ENCODE measurements around the gene AVEN.
"Not testable (repeated sequence)": the region's sequence is repeated elsewhere in the genome, so short reads cannot be mapped to it uniquely, and the experiment has no call there.

The AVEN gene

DNA sequence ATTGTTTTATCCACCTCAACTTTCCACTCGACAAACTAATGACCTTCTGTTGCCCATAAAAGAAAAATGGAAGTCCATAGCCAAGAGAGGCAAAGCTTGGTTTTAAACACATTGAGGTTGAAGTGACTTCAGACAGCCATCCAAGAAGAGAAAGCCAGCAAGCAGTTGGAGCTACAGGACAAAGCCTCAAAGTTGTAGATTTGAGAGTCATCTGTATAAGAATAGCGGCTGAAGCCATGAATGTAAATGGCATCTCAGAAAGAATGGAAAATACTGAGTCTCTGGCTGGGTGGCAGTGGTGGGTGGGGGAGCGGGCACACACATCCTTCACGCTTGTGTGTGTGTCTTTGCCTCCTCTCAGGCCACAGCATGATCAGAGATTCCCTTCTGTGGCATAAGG, 194.8 kb downstream of the AVEN start:
- no peak for DNase-seq

DNA sequence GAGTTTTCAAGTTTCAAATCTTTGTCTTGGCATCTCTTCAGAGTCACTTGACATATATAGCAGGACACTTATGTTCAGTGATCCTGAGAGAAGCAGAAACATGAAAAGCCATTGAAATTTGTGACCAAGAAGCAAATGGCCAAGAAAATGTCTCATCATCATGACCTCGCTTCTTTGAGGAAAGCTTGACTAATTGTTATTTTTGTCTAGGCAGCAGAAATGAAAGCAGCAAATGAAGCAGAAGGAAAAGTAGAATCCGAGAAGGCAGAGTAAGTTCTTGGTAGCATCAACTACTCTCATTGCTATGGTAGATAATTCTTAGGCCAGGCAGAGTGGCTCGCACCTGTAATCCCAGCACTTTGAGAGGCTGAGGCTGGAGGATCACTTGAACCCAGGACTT, 198.4 kb downstream of the AVEN start:
- DNase-seq: no peak

DNA sequence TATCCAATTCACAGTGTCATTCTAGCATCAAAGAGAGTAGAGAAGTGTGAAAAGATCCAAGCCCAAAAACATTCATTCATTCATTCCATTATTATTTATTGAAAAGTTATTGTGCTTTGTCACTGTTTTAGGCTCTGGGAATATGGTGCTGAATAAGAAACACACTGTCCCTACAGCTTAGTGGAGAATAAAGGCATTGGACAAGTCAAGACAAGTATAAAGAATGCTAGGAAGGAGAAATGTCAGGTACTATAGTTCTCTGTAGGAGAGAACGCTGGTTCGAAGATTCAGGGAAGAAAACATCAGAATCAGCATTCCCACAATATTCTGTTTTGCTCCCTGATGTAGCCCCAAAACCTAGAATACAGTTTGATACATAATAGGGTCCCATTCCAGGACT, 199.5 kb downstream of the AVEN start:
- DNase-seq: no peak

DNA sequence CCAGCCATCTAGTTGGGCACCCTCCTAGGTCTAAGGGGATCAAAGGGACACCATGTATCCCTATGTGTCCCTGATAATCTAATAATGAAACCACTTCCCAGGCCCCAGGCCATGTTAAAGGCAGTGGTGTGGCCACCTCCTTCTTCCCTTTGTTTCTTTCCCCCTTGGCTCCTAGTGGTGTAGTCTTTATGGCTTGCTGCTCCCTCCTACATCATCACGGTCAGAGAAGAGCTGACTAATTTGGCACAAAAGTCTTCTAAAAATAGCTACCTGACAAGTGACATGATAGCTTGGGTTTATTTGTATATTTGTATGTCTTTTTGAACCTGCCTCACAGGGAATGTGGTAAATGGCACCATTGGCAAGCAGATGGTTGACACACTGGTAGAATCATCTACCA, 201.7 kb downstream of the AVEN start:
- DNase-seq: no peak

DNA sequence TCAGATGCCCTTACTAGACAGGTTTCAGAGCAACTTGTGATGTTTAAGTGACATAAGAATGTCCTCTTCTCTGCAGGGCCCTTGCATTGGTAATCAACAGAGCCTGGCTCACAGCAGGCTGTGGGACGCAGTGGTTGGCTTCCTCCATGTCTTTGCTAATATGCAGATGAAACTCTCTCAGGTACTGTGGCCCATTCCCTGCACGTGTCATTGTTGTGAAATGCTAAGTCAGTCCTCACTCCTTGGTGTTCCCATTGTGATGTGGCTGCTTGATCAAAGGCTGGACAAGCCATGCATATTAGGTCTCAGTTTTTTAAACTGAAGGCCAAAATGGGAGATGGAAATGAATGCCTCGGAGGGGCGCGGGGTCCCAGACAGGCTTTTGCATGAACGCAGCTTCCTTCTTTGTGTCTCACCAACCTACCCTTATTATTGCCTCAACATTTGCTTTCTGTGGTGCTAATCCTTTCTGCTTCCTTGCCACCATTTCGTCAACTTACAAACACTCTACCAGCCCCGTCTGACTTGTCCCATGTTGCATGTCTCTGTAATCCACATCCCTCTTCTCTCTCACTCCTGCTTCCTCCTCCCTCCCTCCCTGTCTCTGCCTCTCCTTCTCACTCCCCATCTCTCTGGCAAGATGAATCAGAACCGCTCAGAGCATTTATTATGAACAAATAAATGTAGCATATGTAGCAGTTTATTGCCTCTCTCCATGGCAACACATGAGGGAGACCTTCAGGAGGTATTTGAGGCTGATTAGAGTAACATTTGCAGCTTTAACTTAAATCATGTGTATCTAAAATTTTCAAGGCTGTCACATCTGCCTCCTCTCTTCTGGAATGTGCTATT, 203.9 kb downstream of the AVEN start:
- peak; percentile 2 for DNase-seq

DNA sequence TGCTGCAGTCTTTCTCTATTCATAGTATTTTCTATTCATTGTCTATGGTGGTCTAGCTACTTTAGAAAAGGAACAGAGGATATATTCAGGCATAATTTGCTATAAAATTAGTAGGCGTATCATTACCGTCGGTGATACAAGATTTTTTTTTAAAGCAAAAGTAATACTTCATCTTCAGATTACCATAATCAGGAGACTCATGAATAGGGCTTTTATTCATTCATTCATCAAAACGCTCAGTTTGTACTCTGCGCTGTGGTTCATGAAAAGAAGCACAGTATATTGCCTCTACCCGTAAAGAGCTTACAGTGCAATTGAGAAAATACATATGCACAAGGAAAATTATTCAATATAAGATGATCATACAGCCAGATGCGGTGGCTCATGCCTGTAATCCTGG, 207.4 kb downstream of the AVEN start:
- DNase-seq: no peak

DNA sequence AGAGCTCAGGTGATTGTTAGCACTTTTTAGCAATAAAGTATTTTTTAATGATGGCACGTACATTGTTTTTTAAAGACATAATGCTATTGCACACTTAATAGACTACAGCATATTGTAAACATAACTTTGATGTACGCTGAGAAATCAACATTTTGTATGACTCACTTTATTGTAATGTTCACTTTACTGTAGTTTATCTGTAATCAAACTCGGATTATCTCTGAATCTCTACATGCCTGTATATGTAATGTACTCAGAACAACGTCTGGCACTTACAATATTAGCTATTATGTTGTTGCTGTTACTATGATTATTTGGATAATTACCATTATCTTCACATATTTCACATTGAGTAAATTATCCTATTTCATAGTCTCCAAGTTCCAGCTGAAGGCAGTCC, 208.7 kb downstream of the AVEN start:
- DNase-seq: no peak

DNA sequence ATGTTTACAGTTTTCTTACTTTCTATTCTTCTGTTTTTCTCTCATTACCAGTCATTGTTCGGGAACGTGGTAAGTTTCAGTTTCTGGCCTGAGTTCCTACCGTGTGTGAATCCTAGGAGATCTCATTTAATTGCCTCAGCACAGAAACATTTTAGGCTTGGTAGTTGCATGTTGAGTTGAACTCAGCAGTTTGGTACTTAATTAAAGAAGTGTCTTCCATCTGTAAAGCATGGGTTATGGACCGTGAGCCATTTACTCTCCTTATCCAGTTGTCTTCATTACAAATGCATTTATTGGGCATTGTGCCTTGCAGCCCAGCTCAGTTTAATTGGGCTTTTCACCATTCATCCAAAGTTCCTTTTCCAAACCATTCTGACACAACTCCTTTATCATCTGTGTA, 212.8 kb downstream of the AVEN start:
- DNase-seq: no peak

DNA sequence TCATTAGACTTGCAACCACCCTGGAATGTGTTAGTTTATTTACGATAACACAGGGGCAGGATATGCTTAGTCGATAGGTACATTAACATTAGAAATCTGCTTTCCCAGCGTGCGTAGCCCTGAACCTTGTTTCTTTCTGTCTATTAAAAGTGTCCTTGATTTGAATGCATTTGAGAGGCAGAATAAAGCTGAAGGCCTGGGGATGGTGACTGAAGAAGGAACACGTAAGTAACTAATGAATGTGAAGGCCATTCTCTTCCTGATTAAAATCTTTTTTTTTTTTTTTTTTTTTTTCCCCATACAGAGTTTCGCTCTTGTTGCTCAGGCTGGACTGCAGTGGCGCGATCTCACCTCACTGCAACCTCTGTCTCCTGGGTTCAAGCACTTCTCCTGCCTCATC, 213.6 kb downstream of the AVEN start:
- DNase-seq: no peak

DNA sequence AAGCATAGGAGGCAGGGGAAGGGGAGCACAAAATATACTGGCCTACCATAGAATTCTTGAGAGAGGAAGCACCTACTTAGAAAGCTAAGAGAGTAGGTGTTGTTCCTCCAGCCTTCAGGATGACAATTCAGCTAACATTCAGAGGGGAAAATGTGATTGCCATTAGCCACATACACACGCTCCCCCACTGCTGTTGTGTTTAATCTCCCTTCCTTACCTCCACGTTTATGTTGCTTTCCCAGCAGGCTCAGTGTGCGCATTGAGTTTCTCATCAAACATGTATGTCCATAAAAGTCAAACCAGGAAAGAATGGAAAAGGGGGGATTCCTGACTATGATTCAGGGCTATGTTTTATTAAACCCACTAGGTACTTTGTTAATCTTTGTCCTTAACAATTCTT, 215.9 kb downstream of the AVEN start:
- DNase-seq: no peak

DNA sequence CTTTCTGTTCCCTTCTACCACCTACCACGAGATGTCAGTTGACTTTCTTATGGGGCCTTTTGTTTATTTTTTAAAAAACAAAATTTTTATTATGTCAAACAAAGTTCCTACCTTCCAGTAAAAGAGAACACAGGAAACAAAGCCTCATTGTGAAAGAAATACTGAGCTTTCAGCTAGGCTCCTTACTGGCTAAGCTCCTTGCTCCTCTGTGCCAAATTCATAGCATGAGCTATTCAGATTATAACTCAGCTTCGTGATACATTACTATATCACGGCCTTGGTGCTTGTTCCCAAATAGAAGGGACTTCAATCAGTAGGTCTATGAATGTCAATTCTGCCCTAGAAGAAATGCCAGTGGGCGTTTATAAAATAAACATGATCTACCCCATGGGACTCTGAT, 216.5 kb downstream of the AVEN start:
- no peak for DNase-seq

DNA sequence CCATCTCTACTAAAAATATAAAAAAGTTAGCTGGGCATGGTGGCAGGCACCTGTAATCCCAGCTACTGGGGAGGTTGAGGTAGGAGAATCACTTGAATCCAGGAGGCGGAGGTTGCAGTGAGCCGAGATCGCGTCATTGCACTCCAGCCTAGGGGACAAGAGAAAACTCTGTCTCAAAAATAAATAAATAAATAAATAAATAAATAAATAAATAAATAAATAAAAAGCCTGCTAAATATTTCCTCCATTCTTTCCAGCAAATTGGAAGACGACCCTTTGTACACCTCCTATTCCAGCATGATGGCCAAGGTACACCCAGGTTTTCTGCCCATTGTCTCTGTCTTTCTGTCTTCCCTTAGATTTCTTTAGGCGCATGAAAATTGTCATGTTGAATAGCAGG, 219.5 kb downstream of the AVEN start:
- DNase-seq: not testable (repeated sequence)

All from fibroblast of upper back skin (primary cell).